ENCODE measurements around the gene STARD13.

Gene STARD13

GRCh38 chr13:33134213-33134612 is 151.3 kb downstream of the STARD13 start:
- DNase-seq, result no peak

- DNase-seq, result no peak
These were observed 152.7 kb downstream of the STARD13 start for GRCh38 chr13:33132644-33133440.

- no peak for DNase-seq
These were observed 155.7 kb downstream of the STARD13 start for GRCh38 chr13:33129886-33130285.

DNA sequence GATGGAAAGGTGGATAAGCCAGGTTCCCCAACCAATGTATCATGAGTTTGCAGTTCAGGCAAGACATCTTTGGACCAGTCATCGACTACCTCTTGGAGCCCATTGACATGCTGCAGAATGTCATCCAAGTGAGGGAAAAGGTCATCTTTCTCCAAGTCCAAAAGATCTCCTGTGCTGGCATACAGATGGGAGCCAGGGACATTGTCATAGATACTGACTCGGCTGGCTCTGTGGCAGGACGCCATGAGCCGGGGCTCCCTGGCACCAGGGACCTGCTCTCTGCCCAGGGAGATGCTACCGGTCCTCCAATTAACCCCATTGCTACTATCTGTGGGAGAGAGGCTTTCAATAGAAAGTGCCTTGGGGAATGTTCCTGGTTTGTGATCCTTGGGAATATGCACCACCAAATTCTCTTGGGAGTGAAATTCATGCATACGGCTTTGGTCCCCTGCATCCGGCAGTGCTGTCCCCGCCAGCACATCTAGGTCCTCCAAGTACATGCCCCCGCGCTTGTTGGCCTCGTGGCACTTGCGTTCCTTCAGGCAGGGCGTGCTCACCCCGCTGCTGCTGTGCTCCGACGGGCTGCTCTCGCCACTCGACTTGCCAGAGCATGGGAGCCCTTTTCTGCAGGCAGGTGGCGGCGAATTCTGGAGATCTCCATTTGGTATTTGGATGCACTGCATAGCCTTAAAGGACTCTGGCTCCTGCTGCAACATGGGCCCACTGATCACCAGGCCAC is 156.3 kb downstream of the STARD13 start:
- DNase-seq, result no peak

DNA sequence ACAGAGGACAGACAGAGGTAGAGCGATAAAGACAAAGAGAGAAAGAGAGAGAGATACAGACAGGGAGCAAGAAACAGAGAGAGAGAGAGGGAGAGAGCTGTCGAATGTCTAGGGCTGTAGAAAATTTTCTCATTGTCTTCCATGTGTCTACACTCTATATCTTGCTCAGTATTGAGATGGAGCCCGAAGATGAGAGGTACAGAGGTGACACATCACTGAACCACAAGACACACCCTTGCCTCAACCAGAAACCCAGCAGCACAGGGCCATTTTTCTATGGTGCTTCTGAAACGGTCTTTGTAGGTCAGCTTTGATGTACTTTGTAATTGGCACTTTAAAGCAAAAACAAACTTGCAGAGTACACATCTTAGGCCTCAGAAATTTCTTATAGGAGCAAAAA is 157.4 kb downstream of the STARD13 start:
- DNase-seq, result no peak

DNA sequence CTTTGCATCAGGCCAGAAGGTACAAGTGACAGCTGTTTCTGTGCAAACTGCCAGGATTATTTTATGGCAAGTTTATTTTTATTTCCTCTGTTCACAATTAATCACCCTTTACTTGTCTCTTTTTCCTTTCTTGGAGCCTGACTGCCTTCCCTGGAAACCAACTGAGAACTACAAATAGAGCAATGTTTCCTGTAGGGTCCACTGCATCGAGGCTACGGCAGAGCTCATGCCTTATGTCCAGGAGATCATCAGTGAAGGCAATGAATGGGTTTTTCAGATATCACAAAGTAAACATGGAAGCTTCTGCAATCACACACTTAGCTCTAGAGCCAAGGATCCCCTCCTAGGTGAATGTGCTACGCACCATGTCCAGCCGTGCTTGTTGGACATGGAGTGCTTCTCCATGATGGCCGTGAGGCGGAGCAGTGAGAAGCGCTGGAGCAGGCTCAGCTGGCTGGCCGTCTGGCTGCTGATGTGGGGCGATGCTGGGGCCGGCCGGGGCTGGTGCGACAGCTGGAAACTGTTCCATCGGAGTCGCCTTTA is 158.5 kb downstream of the STARD13 start:
- peak; percentile 13 for DNase-seq

- DNase-seq, result no peak
These were observed 159.6 kb downstream of the STARD13 start for GRCh38 chr13:33125821-33126570.

DNA sequence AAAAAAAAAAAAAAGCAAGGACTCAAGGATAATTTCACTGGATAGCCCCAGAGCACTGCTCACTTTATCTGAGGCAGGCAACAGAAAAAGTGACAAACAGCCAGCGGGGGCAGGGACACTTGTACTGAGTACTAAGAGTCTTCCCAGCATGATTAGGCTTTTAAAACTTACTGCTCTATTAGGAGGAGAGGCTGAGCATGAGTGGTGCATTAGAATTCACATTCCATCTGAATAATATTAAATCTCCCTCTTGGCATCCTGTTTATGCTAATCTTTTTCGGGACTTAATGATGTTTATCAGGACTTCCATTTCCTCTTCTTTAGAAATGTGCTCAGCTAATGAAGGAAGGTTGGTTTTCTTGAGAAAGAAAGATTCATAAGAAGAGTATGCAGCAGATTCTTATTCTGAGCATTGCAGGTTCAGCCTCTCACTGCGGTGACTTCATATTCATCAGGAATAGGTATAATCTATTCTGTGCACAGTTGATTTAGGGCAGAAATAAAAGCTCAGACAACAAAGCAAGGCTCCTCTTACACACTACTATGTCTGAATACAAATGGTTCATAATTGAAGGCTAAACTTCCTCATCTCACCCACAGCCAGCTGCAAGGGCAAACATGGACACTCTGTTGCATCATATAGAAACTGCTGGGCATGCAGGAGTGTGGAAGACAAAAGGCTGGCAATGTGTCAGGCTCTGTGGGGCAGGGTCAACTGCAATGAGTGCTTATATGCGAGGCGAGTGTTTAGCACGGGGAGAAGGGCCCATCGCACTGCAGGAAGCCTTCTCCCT is 162.3 kb downstream of the STARD13 start:
- no peak for DNase-seq

DNA sequence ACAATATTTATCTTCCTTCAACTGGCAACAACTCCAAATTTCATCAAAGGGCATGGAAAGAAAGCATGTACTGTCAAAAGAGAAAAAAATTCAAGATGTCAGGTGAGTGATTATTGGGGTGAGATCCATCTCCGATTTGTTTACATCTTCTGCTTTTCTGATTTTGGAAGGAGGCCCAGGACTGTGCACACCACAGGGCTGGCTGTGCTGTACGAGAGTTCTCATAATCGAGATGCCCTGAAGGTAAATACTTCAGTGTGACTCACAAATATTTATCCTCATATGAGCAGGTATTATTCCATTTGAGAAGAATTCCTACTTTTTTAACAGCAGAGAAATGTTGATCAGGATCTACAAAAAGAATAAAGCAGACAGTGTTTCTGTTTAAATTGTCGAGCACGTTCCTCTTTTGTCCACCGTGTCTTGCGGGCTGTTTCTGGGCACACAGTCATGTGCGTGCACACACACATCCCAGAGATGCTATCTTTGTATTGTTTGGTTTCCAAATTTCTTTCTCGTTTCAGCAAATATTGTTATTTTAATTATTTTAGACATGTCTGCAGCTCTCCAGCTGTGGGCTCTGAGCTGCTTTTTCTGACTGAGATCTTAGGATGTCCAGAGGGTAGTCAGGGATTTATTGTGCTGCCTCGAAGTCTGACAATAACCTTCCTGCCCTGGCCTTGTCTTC is 165.6 kb downstream of the STARD13 start:
- no peak for DNase-seq

DNA sequence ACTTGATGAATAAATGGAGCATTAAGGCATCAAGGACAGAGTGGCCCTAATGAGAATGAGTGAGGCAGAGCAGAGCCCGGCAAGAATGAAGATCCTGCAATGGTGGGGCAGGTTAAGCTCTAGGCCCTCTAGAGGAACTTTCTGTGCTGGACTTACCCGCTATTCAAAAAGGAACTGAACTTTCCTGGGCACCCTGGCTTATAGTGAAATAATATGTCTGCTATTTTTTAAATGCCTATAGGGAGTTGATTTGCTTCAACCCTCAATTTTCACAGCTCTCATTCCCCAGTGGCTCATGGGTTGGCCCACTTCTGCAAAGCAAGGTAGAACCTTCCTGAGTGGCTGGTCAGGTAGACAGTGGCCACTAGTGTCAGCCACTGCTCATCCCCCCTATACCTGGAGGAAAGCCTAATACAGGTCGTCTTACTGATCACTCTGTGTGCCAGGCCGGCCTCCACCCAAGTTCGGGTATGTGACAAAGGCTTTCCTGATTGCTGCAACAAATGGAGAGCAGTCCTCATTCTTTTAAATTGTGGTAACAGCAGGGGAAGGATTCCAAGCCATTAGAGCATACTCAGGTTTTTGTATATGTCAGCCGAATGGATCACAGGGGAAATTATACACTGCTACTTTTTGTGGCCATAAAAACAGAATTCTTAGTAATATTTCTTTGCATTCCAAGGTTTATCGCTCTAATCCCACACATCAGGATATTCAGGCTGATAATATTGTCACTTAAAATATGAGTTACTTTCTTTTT is 166.4 kb downstream of the STARD13 start:
- no peak for DNase-seq

DNA sequence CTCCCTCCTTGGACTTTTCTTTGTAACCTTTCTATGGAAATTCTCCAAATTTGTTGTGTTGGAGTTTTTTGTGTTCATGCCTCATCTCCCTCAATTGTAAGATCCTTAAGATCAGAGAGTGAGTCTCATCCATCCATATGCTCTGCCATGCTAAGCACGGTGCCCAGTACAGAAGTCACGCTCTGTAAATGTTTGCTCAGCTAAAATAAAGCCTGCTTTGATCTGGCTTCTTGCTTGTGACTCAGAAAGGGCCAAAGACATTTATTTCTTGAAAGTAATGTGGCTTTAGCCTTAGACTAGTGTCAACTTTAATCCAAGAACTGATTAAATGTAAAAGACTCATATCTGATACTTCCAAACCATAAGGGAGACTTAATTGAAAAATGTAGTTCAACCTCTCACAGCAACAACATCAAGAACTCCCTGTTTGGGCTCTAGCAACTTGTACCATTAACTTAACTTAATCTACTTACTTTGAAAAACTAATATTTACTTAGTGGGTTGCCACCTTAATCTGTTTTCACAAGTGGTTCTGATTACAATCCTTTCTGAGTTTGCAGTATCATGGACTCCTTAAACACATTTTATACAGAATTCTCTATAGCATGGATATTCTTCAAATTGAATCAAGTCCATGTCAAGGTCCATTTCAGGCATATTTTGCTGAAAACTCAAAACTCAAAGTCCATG is 169.1 kb downstream of the STARD13 start:
- DNase-seq, result no peak

GRCh38 chr13:33115274-33115673 is 170.3 kb downstream of the STARD13 start:
- no peak for DNase-seq

GRCh38 chr13:33114146-33114545 is 171.4 kb downstream of the STARD13 start:
- DNase-seq, result no peak

DNA sequence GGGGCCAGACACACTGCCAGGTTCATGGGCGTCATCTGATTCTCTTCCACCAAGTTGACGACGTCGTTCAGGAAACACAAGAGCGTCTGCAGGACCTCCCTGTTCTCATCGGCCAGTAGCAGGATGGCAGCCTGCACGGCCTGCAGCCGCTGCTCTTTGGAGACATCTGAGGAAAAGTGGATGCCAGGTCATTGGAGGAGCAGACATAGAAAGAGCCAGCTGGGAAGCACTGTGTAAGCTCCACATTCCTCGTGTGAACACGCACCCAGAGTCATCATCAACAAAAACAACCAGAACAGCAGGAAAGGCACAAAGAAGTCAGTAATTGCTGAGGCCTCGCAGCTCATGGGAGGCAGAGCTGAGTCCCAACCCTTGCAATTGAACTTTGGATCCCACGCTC is 172.8 kb downstream of the STARD13 start:
- DNase-seq, result no peak

- DNase-seq, result no peak
These were observed 174.0 kb downstream of the STARD13 start for GRCh38 chr13:33111414-33112110.

GRCh38 chr13:33110713-33111413 is 174.7 kb downstream of the STARD13 start:
- DNase-seq, result no peak

- no peak for DNase-seq
These were observed 175.2 kb downstream of the STARD13 start for GRCh38 chr13:33110386-33110712.

GRCh38 chr13:33109801-33110200 is 175.8 kb downstream of the STARD13 start:
- DNase-seq, result no peak

- DNase-seq, result no peak
These were observed 176.3 kb downstream of the STARD13 start for GRCh38 chr13:33109271-33109697.

Data from NCI-H510A (cell line).